H1 (cell line): ENCODE data around the gene IRX4. TPM values are rescaled to one million over a fixed set of nuclear protein-coding genes. Genes with fewer than 3 reads are reported as not detected.

Experiments
- BACH1 ChIP-seq: IDR thresholded peaks from 2 replicates; pipeline ENCODE4 v1.6.1; 2012; ENCODE audit warnings: low read length, improper control_type of control experiment
- BCL11A ChIP-seq, 2 experiments: IDR thresholded peaks; one replicate each; pipeline ENCODE4 v1.6.1; 2011; ENCODE audit warnings: low read depth in 2 of 2, low read length in 2 of 2, mild to moderate bottlenecking in 2 of 2
- CHD1 ChIP-seq: IDR thresholded peaks from 2 replicates; pipeline ENCODE4 v1.6.1; 2012; ENCODE audit warnings: low read depth, low read length, improper control_type of control experiment
- CHD7 ChIP-seq: fragments of 300-600 bp; sonication (generic); IDR thresholded peaks from 2 replicates; pipeline ENCODE4 v1.7.1; 2012; ENCODE audit warnings: low read length, moderate library complexity, mild to moderate bottlenecking, inconsistent platforms; ENCODE audit not compliant: insufficient replicate concordance
- EP300 ChIP-seq, 2 experiments: IDR thresholded peaks; 1 replicate in 1 of 2; 2 replicates in 1 of 2; pipeline ENCODE4 v1.6.1; 2011 to 2012; ENCODE audit warnings: low read depth in 2 of 2, low read length in 2 of 2, mild to moderate bottlenecking in 2 of 2, borderline replicate concordance in 1 of 2, inconsistent platforms in 1 of 2, moderate library complexity in 1 of 2
- KDM1A ChIP-seq: fragments of 200-600, 300-600 bp; sonication (generic); IDR thresholded peaks from 2 replicates; pipeline ENCODE4 v1.7.1; 2016; ENCODE audit warnings: mild to moderate bottlenecking, low read length, borderline replicate concordance
- RBBP5 ChIP-seq: IDR thresholded peaks from 2 replicates; pipeline ENCODE4 v1.7.1; 2012; ENCODE audit warnings: low read depth, mild to moderate bottlenecking, inconsistent platforms, low read length, moderate library complexity, borderline replicate concordance
- RXRA ChIP-seq: IDR thresholded peaks from 2 replicates; pipeline ENCODE4 v1.6.1; 2011; ENCODE audit warnings: low read depth, mild to moderate bottlenecking, low read length, moderate library complexity; ENCODE audit not compliant: insufficient read depth
- SIX5 ChIP-seq: IDR thresholded peaks from 2 replicates; pipeline ENCODE4 v1.6.1; 2011; ENCODE audit warnings: mild to moderate bottlenecking, low read depth, low read length
- TAF1 ChIP-seq: IDR thresholded peaks from 2 replicates; pipeline ENCODE4 v1.6.1; 2011; ENCODE audit warnings: mild to moderate bottlenecking, low read depth, low read length
- ZNF274 ChIP-seq: IDR thresholded peaks from 2 replicates; pipeline ENCODE4 v1.7.0; 2012; ENCODE audit warnings: low read length, borderline replicate concordance; ENCODE audit errors: extremely low read depth
- polyA plus RNA-seq, 7 experiments: library from polyadenylated mRNA; depleted of rRNA in 3 of 7; stranded (reverse) in 5 of 7; unstranded in 2 of 7; fragments of >200 nt in 5 of 7; fragments of 200-250 nt in 2 of 7; gene quantifications; 1 replicate in 5 of 7; 2 replicates in 1 of 7; 4 replicates in 1 of 7; pipeline versions ENCODE4 v1.2.1 to v1.2.3, GENCODE V29; 2011 to 2013; ENCODE audit warnings: missing spikeins in 2 of 7, mixed read lengths in 2 of 7
- total RNA-seq: library from RNA; stranded (reverse); fragmentation: NEBNext Ultra II Directional; extraction: Animal tissue kit (Norgen Biotek cat#: 25700); gene quantifications from 2 replicates; pipeline ENCODE4 v1.2.1, GENCODE V29; 2021

Gene IRX4
- total and polyA plus RNA-seq, 2 of the 8 experiments (the other 6 are each of a cell fraction or from before 2014, with no cell fraction given) = 0.45 to 1.2 TPM

GRCh38 chr5:1860949-1861348 is 21.8 kb downstream of the IRX4 start (continued):
- TF ChIP-seq CHD7 (no peak), SIX5 (no peak), BACH1 (no peak), ZNF274 (no peak), RXRA (no peak), RBBP5 (no peak), CHD1 (no peak), TAF1 (no peak), KDM1A (no peak), EP300 (IDR thresholded peaks at IDR 0.05; ENCODE audit: borderline replicate concordance in 1 of 2, low read depth in 2 of 2, low read length in 2 of 2) (no peak), BCL11A (IDR thresholded peaks at IDR 0.05; ENCODE audit: low read depth in 2 of 2, low read length in 2 of 2) (no peak)
